GM19023 (cell line): ENCODE data around the gene SLC16A2.

Experiments
- ATAC-seq: cut with Tn5 transposase; IDR thresholded peaks from one replicate; pipeline ENCODE4 v1.9.1; 2021; ENCODE audit warnings: mild to moderate bottlenecking, moderate library complexity; ENCODE audit not compliant: unreplicated experiment

SLC16A2 gene

GRCh38 chrX:74421036-74421739 is at the start of gene SLC16A2:
SLC16A2 (plus strand) TSS chrX:74421493; CDS start chrX:74421638, 145 bp downstream.
- no peak for ATAC-seq

DNA sequence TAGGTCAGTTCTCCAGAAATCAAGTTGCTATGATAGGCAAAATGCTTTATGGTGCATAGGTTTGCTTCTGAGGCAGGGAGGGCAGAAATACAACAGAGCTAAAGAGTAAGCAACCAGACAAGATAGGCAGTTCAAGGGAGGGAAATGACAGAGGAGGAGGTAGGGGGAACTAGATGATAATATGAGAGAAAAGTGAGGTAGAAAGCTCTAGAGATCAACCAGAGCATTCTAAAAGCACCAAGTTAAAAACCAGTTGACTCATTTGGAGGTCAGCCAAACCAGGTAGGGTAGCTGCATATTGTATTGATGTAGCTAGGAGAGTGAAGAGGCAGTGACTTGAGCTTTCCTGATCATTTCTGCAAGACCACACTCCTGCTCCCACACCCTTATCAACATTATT is 49.0 kb upstream of the SLC16A2 start:
- no peak for ATAC-seq

DNA sequence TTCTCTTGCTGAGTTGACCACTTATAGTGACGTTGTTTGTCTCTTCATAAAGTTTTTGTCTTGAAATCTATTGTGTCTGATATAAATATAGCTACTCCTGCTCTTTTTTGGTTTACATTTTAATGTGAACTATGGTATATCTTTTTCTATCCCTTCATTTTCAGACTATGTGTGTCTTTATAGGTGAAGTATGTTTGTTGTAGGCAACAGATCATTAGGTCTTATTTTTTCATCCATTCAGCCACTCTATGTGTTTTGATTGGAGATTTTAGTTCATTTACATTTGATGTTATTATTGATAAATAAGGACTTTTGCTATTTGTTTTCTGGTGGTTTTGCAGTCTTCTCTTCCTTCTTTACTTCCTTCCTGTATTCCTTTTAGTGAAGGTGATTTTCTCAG is 44.0 kb upstream of the SLC16A2 start:
- ATAC-seq = no peak

- no peak for ATAC-seq
Observed at GRCh38 chrX:74382613-74383012, 38.7 kb upstream of the SLC16A2 start.

GRCh38 chrX:74383611-74384010 is 37.7 kb upstream of the SLC16A2 start:
- ATAC-seq = no peak

- no peak for ATAC-seq
Observed at GRCh38 chrX:74389016-74389722, 32.1 kb upstream of the SLC16A2 start.

DNA sequence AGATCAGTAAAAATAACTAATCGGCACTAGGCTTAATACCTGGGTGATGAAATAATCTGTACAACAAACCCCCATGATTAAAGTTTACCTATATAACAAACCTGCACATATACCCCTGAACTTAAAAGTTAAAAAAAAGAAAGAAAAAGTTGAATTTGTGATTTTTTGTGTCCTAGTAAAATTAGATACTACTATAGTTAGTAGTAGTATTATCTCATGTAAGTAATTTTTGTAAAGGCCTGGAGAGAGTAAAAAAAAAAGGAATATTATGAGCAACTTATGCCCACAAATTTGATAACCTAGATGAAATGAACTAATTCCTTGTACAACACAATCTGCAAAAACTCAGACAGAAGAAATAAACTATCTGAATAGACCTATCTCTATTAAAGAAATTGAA is 25.7 kb upstream of the SLC16A2 start:
- ATAC-seq = no peak

DNA sequence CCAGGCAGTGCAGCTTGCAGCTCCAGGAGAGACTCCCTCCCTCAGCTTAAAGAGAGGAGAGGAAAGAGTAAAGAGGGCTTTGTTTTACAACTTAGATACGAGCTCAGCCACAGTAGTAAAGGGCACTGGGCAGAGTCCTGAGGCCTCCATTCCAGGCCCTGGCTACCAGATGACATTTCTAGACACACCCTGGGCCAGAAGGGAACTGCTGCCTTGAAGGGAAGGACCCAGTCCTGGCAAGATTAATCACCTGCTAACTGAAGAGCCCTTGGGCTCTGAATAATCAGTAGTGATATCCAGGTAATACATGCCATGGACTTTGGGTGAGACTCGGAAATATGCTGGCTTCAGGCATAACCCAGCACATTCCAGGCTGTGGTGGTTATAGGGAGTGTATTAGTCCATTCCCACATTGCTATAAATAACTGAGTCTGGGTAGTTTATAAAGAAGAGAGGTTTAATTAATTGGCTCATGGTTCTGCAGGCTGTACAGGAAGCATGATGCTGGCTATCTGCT is 15.3 kb upstream of the SLC16A2 start:
- no peak for ATAC-seq

- no peak for ATAC-seq
Observed at GRCh38 chrX:74408304-74408703, 13.0 kb upstream of the SLC16A2 start.

- no peak for ATAC-seq
Observed at GRCh38 chrX:74419864-74420195, 1.5 kb upstream of the SLC16A2 start.

DNA sequence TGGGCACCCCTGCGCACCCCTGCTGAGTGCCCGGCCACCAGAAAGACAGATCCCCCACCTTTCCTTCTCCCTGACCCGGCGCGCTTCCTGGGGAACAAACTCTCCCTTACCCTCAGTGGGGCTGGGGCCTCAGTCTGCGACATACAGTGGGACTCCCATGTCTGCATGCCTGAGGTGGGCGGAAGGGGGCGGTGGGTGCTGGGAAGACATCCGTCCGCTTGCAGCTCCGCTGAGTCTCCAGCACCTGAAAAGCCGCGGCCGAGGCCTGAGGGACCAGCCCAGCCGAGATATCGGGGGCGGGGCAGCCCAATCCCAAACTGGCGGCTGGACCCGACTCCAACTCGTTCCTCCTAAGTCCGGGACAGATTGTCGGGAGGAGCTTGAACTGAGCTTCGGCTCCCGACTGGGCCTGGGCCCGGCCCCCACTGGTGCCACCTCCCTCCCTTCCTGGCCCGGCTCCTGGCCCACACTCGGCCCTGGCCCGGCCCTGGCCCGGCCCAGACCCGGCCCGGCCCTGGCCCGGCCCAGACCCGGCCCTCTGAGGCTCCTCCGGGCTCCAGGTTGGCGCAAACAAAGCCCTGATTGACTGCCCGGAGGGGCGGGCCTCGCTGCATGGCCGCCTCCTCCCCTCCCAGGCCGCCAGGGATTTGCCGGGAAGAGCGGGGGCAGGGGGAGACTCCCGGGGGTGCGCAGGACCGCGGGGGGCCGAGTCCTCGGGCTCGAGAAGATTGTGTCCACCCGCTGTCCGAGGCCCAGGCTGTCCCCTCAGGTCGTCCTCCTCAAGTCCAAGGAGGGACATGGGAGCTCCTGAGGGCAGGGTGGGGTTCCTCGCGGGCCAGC is 877 bp upstream of the SLC16A2 start:
- no peak for ATAC-seq

GRCh38 chrX:74421740-74422352 is 553 bp downstream of the SLC16A2 start:
- no peak for ATAC-seq

GRCh38 chrX:74422576-74423288 is 1.4 kb downstream of the SLC16A2 start:
- no peak for ATAC-seq

GRCh38 chrX:74423289-74423998 is 2.2 kb downstream of the SLC16A2 start:
- no peak for ATAC-seq

- no peak for ATAC-seq
Observed at GRCh38 chrX:74426071-74426470, 4.8 kb downstream of the SLC16A2 start.

DNA sequence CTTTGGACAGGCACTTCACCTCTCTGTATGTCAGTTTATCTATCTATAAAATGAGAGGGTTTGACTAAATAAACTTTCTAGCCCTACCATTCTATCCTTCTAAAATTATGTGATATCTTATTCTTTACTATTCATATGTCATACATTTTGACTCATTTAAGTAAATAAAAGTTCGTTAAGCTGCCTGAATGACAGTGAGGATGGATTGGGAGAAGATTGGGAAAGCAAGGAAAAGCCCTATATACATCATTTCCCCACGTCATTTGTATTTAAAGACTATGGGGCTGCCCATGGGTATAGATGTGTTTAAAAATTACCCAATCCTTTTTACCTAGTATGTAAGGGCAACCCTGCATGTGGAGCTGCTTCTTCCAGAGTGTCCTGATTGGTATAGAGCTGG is 5.3 kb downstream of the SLC16A2 start:
- ATAC-seq = no peak

DNA sequence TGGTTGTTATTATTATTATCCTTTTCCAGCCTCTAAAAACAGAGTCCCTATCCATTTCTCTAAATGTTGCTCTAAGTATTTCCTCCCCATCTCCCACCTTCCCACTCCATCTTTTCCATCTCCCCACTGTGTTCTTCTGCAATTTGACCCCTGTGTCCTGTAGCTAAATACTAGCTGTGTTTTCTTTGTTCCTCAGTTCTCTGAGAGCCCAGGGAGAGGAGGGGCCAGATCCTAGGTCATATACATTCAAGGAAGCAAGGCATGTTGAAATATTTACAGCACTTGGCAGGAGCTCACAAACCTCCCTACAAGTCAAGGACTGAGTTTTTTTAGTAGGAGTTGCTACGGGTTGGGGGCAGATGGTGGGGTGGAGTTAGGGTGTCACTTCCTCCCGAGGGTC is 10.5 kb downstream of the SLC16A2 start:
- ATAC-seq = no peak

DNA sequence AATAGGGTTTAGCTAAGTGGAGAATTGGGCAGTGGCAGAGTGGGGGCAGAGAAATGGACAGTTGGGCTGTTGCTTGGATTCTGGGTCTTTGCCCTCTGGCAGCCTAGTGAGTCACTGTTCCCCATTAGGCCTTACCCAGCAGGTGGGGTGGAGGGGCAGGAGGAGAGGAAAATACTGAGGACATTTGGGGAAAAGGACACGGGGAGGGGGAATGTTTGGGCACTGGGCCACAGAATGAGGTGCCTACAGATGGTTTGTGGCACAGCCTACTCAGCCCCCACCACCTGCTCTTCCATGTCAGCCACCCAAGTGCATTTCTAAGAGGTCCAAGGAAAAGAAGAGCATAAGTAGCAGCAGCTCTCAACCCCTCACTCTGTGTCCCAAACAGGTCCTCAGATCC is 13.0 kb downstream of the SLC16A2 start:
- no peak for ATAC-seq

GRCh38 chrX:74437530-74437929 is 16.2 kb downstream of the SLC16A2 start:
- no peak for ATAC-seq

GRCh38 chrX:74438764-74439163 is 17.5 kb downstream of the SLC16A2 start:
- ATAC-seq = no peak
